Body of pancreas (tissue), 4 donors: ENCODE results near the gene NQO2. TPM values are rescaled to one million over a fixed set of nuclear protein-coding genes. Genes with fewer than 3 reads are reported as not detected.
A peak's percentile ranks its signal among the peaks of the same experiment; 100 is the strongest.

Experiments used
- ATAC-seq: fragments of 150-250 bp; one replicate; pipeline ENCODE4 v1.9.1; 2016
- DNase-seq, 4 donors: peaks; one replicate each; pipeline ENCODE4 v3.0.0-alpha.2; 2019
- H3K27ac ChIP-seq, 4 donors: fragments of 200-600 bp; sonication (generic); 1 replicate in 3 of 4; 2 replicates in 1 of 4; pipeline versions ENCODE4 v1.5.1 to v1.6.1; 2016 to 2019; ENCODE audit warnings: mild to moderate bottlenecking in 1 of 4, mixed read lengths in 1 of 4, moderate library complexity in 1 of 4
- H3K27me3 ChIP-seq, 2 donors: fragments of 200-600 bp; sonication (generic); one replicate each; pipeline ENCODE4 v1.6.0; 2016; ENCODE audit warnings: mild to moderate bottlenecking in 1 of 2
- H3K36me3 ChIP-seq, 2 donors: fragments of 200-600 bp; sonication (generic); replicated peaks in 1 of 2; 2 replicates each; pipeline ENCODE4 v1.5.1; 2016; ENCODE audit warnings: low read depth in 2 of 2; ENCODE audit not compliant: insufficient read depth in 1 of 2
- H3K4me1 ChIP-seq: fragments of 200-600 bp; sonication (generic); one replicate; pipeline ENCODE4 v1.6.0; 2016
- H3K4me3 ChIP-seq, 2 donors: fragments of 200-600 bp; sonication (generic); 1 replicate in 1 of 2; 2 replicates in 1 of 2; pipeline ENCODE4 v1.5.1; 2016 to 2019
- H3K9me3 ChIP-seq, 3 donors: fragments of 200-600 bp; sonication (generic); 1 replicate in 2 of 3; 2 replicates in 1 of 3; pipeline ENCODE4 v1.5.1; 2016
- POLR2A ChIP-seq, 3 donors: fragments of 450-650 bp; IDR thresholded peaks; one replicate each; pipeline ENCODE4 v1.6.1; 2016; ENCODE audit warnings: antibody characterized with exemption in 3 of 3, mild to moderate bottlenecking in 2 of 3
- WGBS, 2 donors: methylation state at CpG; one replicate each; pipeline ENCODE4 v1.1.5; 2017; 5-methylcytosine and 5-hydroxymethylcytosine counted together
- intact Hi-C: fragments of 100-400 bp; cut with DNase I; formaldehyde crosslinking; loops from one replicate; pipeline ENCODE4 v1.15.1; 2023
- total RNA-seq, 2 donors: library from RNA; depleted of rRNA; stranded (reverse); fragments of >200 nt; gene quantifications; one replicate each; pipeline ENCODE4 v1.1.0, GENCODE V29; 2016
- TF ChIP-seq, protein P1 (sequence below), 7 experiments: fragments of 450-650 bp in 4 of 7; fragments of 200-600 bp in 3 of 7; sonication (generic) in 3 of 7; IDR thresholded peaks; one replicate each; pipeline ENCODE4 v1.5.1; 2016 to 2019; ENCODE audit warnings: antibody characterized with exemption in 7 of 7

The NQO2 gene
- total RNA-seq, 2 donors from 2014 or later, result 7.3 to 17.1 TPM

DNA sequence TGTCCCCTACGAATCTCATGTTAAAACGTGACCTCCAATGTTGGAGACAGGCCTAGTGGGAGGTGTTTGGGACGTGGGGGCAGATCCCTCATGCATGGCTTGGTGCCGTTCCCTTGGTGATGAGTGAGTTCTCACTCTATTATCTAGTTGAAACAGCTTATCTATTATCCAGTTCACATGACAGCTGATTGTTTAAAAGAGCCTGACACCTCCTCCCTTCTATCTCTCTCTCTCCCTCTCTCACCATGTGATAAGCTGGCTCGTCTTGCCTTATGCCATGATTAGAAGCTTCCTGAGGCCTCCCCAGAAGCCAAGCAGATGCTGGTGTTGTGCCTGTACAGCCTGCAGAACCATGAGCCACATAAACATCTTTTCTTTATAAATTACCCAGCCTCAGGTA is 35.7 kb downstream of the NQO2 start:
- H3K27me3 ChIP-seq, result no peaks in the 10 kb centered on the region
- H3K36me3 ChIP-seq, result no peaks in the 10 kb centered on the region
- TF ChIP-seq POLR2A (IDR thresholded peaks at IDR 0.05), result no peak
- TF ChIP-seq, protein P1, sequence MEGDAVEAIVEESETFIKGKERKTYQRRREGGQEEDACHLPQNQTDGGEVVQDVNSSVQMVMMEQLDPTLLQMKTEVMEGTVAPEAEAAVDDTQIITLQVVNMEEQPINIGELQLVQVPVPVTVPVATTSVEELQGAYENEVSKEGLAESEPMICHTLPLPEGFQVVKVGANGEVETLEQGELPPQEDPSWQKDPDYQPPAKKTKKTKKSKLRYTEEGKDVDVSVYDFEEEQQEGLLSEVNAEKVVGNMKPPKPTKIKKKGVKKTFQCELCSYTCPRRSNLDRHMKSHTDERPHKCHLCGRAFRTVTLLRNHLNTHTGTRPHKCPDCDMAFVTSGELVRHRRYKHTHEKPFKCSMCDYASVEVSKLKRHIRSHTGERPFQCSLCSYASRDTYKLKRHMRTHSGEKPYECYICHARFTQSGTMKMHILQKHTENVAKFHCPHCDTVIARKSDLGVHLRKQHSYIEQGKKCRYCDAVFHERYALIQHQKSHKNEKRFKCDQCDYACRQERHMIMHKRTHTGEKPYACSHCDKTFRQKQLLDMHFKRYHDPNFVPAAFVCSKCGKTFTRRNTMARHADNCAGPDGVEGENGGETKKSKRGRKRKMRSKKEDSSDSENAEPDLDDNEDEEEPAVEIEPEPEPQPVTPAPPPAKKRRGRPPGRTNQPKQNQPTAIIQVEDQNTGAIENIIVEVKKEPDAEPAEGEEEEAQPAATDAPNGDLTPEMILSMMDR (IDR thresholded peaks at IDR 0.05), result no peak
- intact Hi-C loops, result no loop called here
- H3K27ac ChIP-seq, result no peak overlapping the region
- no peak for ATAC-seq
- DNase-seq, result no peak
- no peaks in the 10 kb centered on the region for H3K9me3 ChIP-seq
- H3K4me3 ChIP-seq, result no peak overlapping the region
- WGBS, 2 donors, result 82 to 83% methylated on average over 5 of the region's 5 CpGs
- H3K4me1 ChIP-seq, result no peaks in the 10 kb centered on the region

DNA sequence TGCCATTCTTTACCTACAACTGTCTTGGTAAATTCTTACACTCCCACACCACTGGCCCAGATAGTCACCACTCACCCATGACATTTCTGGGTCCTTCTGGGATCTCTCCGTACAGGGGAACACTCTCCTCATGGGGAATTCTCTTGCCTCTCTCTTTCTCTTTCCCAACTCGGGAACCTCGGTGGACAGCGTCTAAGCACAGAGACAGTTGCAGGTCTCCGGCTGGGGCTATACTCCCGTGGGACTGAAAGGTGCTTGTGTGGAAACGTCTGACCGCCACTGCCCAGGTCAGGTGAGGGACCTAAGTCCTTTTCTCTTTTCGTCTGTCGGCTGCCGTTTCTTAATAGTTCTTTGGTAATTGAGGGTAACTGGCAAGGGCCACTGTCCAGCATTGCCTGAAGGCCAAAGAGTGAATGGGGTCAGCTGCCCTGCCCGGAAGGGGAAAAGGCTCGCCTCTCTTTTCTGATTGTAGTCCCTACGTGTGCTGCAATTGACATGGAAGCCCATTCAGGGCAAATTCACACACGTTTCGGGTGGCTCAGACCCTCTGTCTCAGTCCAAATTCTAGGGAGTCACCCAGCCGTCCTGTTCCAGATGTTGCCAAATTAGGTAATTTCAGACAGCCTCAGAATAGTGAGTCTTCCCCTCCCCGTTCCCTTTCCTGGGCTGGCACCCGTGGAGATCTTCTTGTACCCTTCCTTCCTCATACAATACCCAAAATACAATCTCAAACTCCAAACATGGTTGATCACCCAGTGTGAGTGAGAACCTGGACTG is 37.4 kb downstream of the NQO2 start:
- no peaks in the 10 kb centered on the region for H3K4me1 ChIP-seq
- H3K9me3 ChIP-seq, result no peaks in the 10 kb centered on the region
- no peaks in the 10 kb centered on the region for H3K27me3 ChIP-seq
- H3K4me3 ChIP-seq, result no peak overlapping the region
- intact Hi-C loops, result no loop called here
- WGBS, 2 donors, result 71 to 75% methylated on average over 19 of the region's 19 CpGs
- H3K36me3 ChIP-seq, result no peaks in the 10 kb centered on the region
- TF ChIP-seq, protein P1 (IDR thresholded peaks at IDR 0.05), result no peak
- TF ChIP-seq POLR2A (IDR thresholded peaks at IDR 0.05), result no peak
- DNase-seq, result no peak
- H3K27ac ChIP-seq, result no peak overlapping the region
- ATAC-seq, result no peak

DNA sequence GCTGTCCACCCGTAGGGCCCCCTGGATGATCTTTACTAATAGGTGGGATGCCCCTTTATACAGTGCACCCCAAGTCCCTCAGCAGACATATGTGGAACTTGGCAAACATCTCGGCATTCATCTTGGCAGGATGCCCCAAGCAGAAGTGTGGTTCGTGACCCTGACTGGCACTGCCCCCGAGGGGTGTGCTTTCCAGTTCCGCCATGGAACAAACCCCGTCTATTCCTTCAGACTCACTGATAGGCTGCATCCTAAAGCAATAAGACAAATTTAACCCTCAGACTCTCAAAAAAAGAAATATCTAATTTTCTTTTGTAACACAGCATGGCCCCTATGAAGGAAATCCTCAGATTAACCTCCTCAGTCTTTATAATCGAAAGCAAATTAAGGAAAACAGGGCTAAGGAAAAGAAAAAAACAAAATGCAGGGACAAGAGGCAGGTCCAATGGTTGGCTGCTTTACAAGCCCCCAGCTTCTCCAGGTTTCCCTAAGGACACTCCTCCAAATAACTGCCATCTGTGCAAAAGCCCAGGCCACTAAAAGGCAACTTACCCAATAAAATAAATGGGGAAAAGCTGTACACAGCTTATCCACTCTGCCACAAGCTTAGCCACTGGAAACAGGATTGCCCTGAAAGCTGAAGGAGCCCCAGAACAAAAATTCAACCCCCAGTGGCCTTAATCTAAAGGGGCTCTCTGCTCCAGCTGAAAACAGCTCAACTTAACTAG is 38.1 kb downstream of the NQO2 start:
- Histone ChIP-seq H3K9me3 (no peaks in the 10 kb centered on the region), H3K27me3 (no peaks in the 10 kb centered on the region), H3K36me3 (no peaks in the 10 kb centered on the region), H3K4me3 (no peak overlapping the region), H3K4me1 (no peaks in the 10 kb centered on the region), H3K27ac (no peak overlapping the region)
- ATAC-seq (no peak), DNase-seq (peak in 1 of 4 donors; percentile 42)
- 34 to 44% methylated on average over 7 of the region's 7 CpGs for WGBS, 2 donors
- intact Hi-C loops, result no loop called here
- TF ChIP-seq, protein P1 (IDR thresholded peaks at IDR 0.05), result no peak
- TF ChIP-seq POLR2A (IDR thresholded peaks at IDR 0.05), result no peak

DNA sequence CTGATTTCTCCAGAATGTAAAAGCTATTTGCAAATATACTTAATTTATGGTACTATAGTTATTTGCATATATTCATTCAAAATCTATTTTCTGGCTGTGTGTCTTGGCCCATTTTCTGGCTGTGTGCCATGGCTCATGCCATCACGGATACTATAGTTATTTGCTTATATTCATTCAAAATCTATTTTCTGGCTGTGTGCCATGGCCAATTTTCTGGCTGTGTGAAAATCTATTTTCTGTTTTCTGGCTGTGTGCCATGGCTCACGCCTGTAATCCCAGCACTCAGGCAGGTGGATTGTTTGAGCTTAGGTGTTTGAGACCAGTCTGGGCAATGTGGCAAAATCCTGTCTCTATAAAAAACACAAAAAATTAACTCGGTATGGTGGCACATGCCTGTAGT is 39.7 kb downstream of the NQO2 start:
- intact Hi-C loops, result no loop called here
- H3K36me3 ChIP-seq, result no peaks in the 10 kb centered on the region
- no peaks in the 10 kb centered on the region for H3K27me3 ChIP-seq
- H3K4me3 ChIP-seq, result no peak overlapping the region
- no peak for DNase-seq
- TF ChIP-seq, protein P1 (IDR thresholded peaks at IDR 0.05), result no peak
- no peak overlapping the region for H3K27ac ChIP-seq
- no peaks in the 10 kb centered on the region for H3K9me3 ChIP-seq
- WGBS, 2 donors, result 18 to 28% methylated on average over 2 to 3 of the region's 3 CpGs
- no peaks in the 10 kb centered on the region for H3K4me1 ChIP-seq
- no peak for ATAC-seq
